Adrenal gland (tissue), 5 donors: Measurements from ENCODE around the gene AHR.

Experiments
- CTCF ChIP-seq, 6 experiments: fragments of 450-650 bp in 4 of 6; fragments of 200-600 bp in 2 of 6; sonication (generic) in 1 of 6; IDR thresholded peaks; 1 replicate in 5 of 6; 2 replicates in 1 of 6; pipeline versions ENCODE4 v1.5.1 to v1.8.0; 2016 to 2021; ENCODE audit warnings: antibody characterized with exemption in 6 of 6, mild to moderate bottlenecking in 2 of 6, moderate library complexity in 1 of 6
- POLR2A ChIP-seq, 2 donors: fragments of 450-650 bp; IDR thresholded peaks; one replicate each; pipeline ENCODE4 v1.6.1; 2017; ENCODE audit warnings: antibody characterized with exemption in 2 of 2, mild to moderate bottlenecking in 2 of 2, moderate library complexity in 1 of 2
- donor health status: DM: no; HTN: no; CAD: no.

- no peak for TF ChIP-seq CTCF (IDR thresholded peaks at IDR 0.05)
- TF ChIP-seq POLR2A (IDR thresholded peaks at IDR 0.05), result no peak
Measured at GRCh38 chr7:17369691-17370426, 71.4 kb downstream of the AHR start.
